Testis (tissue), 3 donors: ENCODE data around the gene NOS1AP. TPM values are rescaled to one million over a fixed set of nuclear protein-coding genes. Genes with fewer than 3 reads are reported as not detected.

Experiments
- DNase-seq: peaks from one replicate; pipeline ENCODE4 v3.0.0-alpha.2; 2019
- H3K27ac ChIP-seq, 2 donors: fragments of 200-600 bp; sonication (generic); one replicate each; pipeline ENCODE4 v1.5.1; 2019
- H3K27me3 ChIP-seq: fragments of 200-600 bp; sonication (generic); one replicate; pipeline ENCODE4 v1.5.1; 2019
- H3K36me3 ChIP-seq: fragments of 200-600 bp; sonication (generic); one replicate; pipeline ENCODE4 v1.5.1; 2017; ENCODE audit warnings: low read depth; ENCODE audit errors: missing control alignments
- H3K4me1 ChIP-seq: fragments of 200-600 bp; sonication (generic); one replicate; pipeline ENCODE4 v1.5.1; 2019
- H3K4me3 ChIP-seq, 2 donors: fragments of 200-600 bp; sonication (generic); one replicate each; pipeline ENCODE4 v1.5.1; 2017 to 2019
- H3K9me3 ChIP-seq: fragments of 200-600 bp; sonication (generic); one replicate; pipeline ENCODE4 v1.5.1; 2017
- CTCF ChIP-seq, 3 experiments: fragments of 450-650 bp in 2 of 3; fragments of 200-600 bp in 1 of 3; sonication (generic) in 1 of 3; IDR thresholded peaks; one replicate each; pipeline ENCODE4 v1.5.1; 2016 to 2019; ENCODE audit warnings: antibody characterized with exemption in 3 of 3, mild to moderate bottlenecking in 2 of 3, moderate library complexity in 1 of 3
- POLR2A ChIP-seq: fragments of 450-650 bp; IDR thresholded peaks from one replicate; pipeline ENCODE4 v1.6.1; 2017; ENCODE audit warnings: antibody characterized with exemption, mild to moderate bottlenecking, moderate library complexity
- WGBS, 2 donors: methylation state at CpG; one replicate each; pipeline ENCODE4 v1.1.5; 2018; 5-methylcytosine and 5-hydroxymethylcytosine counted together
- intact Hi-C: fragments of 100-400 bp; cut with DNase I; formaldehyde crosslinking; loops from one replicate; pipeline ENCODE4 v1.15.1; 2023; ENCODE audit warnings: low total_unique reads
- polyA plus RNA-seq: library from polyadenylated mRNA; stranded (reverse); fragments of 350-450 nt; fragmentation: Illumina TruSeq; extraction: RNeasy Lipid Tissue Mini Kit (QIAGEN cat#74804); gene quantifications from one replicate; pipeline ENCODE4 v1.2.3, GENCODE V29; 2014; ENCODE audit warnings: low read depth, low replicate concordance; ENCODE audit not compliant: insufficient read depth
- total RNA-seq, 2 donors: library from RNA; depleted of rRNA; stranded (reverse); fragments of >200 nt; gene quantifications; one replicate each; pipeline ENCODE4 v1.2.3, GENCODE V29; 2016

NOS1AP gene
- total and polyA plus RNA-seq, 3 donors from 2014 or later: 2.1 to 5.1 (median 4.1) TPM

- Histone ChIP-seq H3K4me1 (no peaks in the 10 kb centered on the region), H3K9me3 (no peaks in the 10 kb centered on the region), H3K27ac (no peak overlapping the region), H3K4me3 (no peak overlapping the region), H3K36me3 (no peaks in the 10 kb centered on the region), H3K27me3 (no peaks in the 10 kb centered on the region)
- WGBS, 2 donors: 56 to 83% methylated on average over 4 to 5 of the region's 5 CpGs
- TF ChIP-seq CTCF (IDR thresholded peaks at IDR 0.05): peak in 2 of 3 experiments; percentile 44 to 50
- no peak for TF ChIP-seq POLR2A
- peak; percentile 47 for DNase-seq
- intact Hi-C loops: no loop called here
These were observed 288.3 kb downstream of the NOS1AP start for GRCh38 chr1:162357681-162358266.

GRCh38 chr1:162358928-162359327 is 289.4 kb downstream of the NOS1AP start:
- TF ChIP-seq POLR2A (no peak), CTCF (IDR thresholded peaks at IDR 0.05) (no peak)
- H3K36me3 ChIP-seq: no peaks in the 10 kb centered on the region
- no peaks in the 10 kb centered on the region for H3K9me3 ChIP-seq
- intact Hi-C loops: no loop called here
- H3K27ac ChIP-seq: no peak overlapping the region
- no peak for DNase-seq
- H3K4me1 ChIP-seq: no peaks in the 10 kb centered on the region
- no peak overlapping the region for H3K4me3 ChIP-seq
- 80 to 89% methylated on average over 1 of the region's 1 CpG for WGBS, 2 donors
- no peaks in the 10 kb centered on the region for H3K27me3 ChIP-seq

- Histone ChIP-seq H3K36me3 (no peaks in the 10 kb centered on the region), H3K27ac (no peak overlapping the region), H3K27me3 (no peaks in the 10 kb centered on the region), H3K4me1 (no peaks in the 10 kb centered on the region), H3K4me3 (no peak overlapping the region), H3K9me3 (no peaks in the 10 kb centered on the region)
- 85 to 90% methylated on average over 10 of the region's 10 CpGs for WGBS, 2 donors
- no peak for DNase-seq
- intact Hi-C loops: no loop called here
- no peak for TF ChIP-seq CTCF (IDR thresholded peaks at IDR 0.05)
- TF ChIP-seq POLR2A: no peak
These were observed 290.2 kb downstream of the NOS1AP start for GRCh38 chr1:162359523-162360236.

- Histone ChIP-seq H3K4me3 (no peak overlapping the region), H3K36me3 (no peaks in the 10 kb centered on the region), H3K27me3 (no peaks in the 10 kb centered on the region), H3K27ac (no peak overlapping the region), H3K4me1 (no peaks in the 10 kb centered on the region), H3K9me3 (no peaks in the 10 kb centered on the region)
- no peak for DNase-seq
- intact Hi-C loops: no loop called here
- 93 to 98% methylated on average over 10 of the region's 10 CpGs for WGBS, 2 donors
- TF ChIP-seq CTCF (IDR thresholded peaks at IDR 0.05) (no peak), POLR2A (no peak)
These were observed 290.9 kb downstream of the NOS1AP start for GRCh38 chr1:162360237-162360873.
